Fibroblast of lung (primary cell): ENCODE results near the gene DAZ3. TPM values are rescaled to one million over a fixed set of nuclear protein-coding genes. Genes with fewer than 3 reads are reported as not detected.
"Not testable (repeated sequence)": the region's sequence is repeated elsewhere in the genome, so short reads cannot be mapped to it uniquely, and the experiment has no call there.

Source experiments
- DNase-seq, 2 donors: peaks; one replicate each; pipeline versions ENCODE4 v3.0.0 to v3.0.0-alpha.2; 2010; ENCODE audit warnings: low read depth in 2 of 2
- H2AFZ ChIP-seq: 2 replicates; pipeline ENCODE4 v1.5.1; 2012; ENCODE audit warnings: low read length, control low read depth, inconsistent platforms
- H3K27ac ChIP-seq: 2 replicates; pipeline ENCODE4 v1.5.1; 2011; ENCODE audit warnings: low read length, control low read depth; ENCODE audit not compliant: insufficient read depth
- H3K27me3 ChIP-seq: 2 replicates; pipeline ENCODE4 v1.5.1; 2011; ENCODE audit warnings: mild to moderate bottlenecking, low read length; ENCODE audit not compliant: control insufficient read depth, insufficient read depth
- H3K36me3 ChIP-seq: 2 replicates; pipeline ENCODE4 v1.5.1; 2011; ENCODE audit warnings: low read length; ENCODE audit not compliant: control insufficient read depth, insufficient read depth
- H3K4me1 ChIP-seq: 2 replicates; pipeline ENCODE4 v1.5.1; 2011; ENCODE audit warnings: low read length; ENCODE audit not compliant: control insufficient read depth, insufficient read depth; ENCODE audit errors: extremely low read depth
- H3K4me2 ChIP-seq: 2 replicates; pipeline ENCODE4 v1.5.1; 2011; ENCODE audit warnings: low read length, control low read depth; ENCODE audit not compliant: insufficient read depth; ENCODE audit errors: extremely low read depth
- H3K4me3 ChIP-seq, 4 experiments: fragments of 200-600 bp in 1 of 4; sonication (generic) in 1 of 4; replicated peaks in 1 of 4; 2 replicates each; pipeline ENCODE4 v1.5.1; 2011 to 2016; ENCODE audit warnings: low read length in 4 of 4, low read depth in 3 of 4, mild to moderate bottlenecking in 3 of 4, control low read depth in 2 of 4, inconsistent platforms in 1 of 4, mixed read lengths in 1 of 4; ENCODE audit not compliant: insufficient read depth in 1 of 4; ENCODE audit errors: control extremely low read depth in 1 of 4
- H3K79me2 ChIP-seq: 2 replicates; pipeline ENCODE4 v1.5.1; 2012; ENCODE audit warnings: mild to moderate bottlenecking, low read length, inconsistent platforms; ENCODE audit not compliant: control insufficient read depth, insufficient read depth
- H3K9ac ChIP-seq: 2 replicates; pipeline ENCODE4 v1.5.1; 2011; ENCODE audit warnings: mild to moderate bottlenecking, low read length, control low read depth; ENCODE audit not compliant: insufficient read depth
- H3K9me3 ChIP-seq: 2 replicates; pipeline ENCODE4 v1.5.1; 2012; ENCODE audit warnings: low read depth, low read length; ENCODE audit not compliant: control insufficient read depth, insufficient read depth
- H4K20me1 ChIP-seq: 2 replicates; pipeline ENCODE4 v1.5.1; 2011; ENCODE audit warnings: low read length; ENCODE audit not compliant: control insufficient read depth, insufficient read depth; ENCODE audit errors: extremely low read depth
- polyA minus RNA-seq: library from RNA; depleted of rRNA, polyadenylated mRNA; stranded (reverse); fragments of >200 nt; gene quantifications from 2 replicates; pipeline ENCODE4 v1.2.3, GENCODE V29; 2011; ENCODE audit warnings: low replicate concordance
- polyA plus RNA-seq, 2 donors: library from polyadenylated mRNA; depleted of rRNA in 1 of 2; stranded (reverse) in 1 of 2; unstranded in 1 of 2; fragments of >200 nt; gene quantifications; 2 replicates each; pipeline ENCODE4 v1.2.1, GENCODE V29; 2011 to 2012; ENCODE audit warnings: missing spikeins in 1 of 2
- total RNA-seq: library from RNA; depleted of rRNA; stranded (reverse); fragments of >200 nt; gene quantifications from 2 replicates; pipeline ENCODE4 v1.2.1, GENCODE V29; 2014

DAZ3 gene, protein sequence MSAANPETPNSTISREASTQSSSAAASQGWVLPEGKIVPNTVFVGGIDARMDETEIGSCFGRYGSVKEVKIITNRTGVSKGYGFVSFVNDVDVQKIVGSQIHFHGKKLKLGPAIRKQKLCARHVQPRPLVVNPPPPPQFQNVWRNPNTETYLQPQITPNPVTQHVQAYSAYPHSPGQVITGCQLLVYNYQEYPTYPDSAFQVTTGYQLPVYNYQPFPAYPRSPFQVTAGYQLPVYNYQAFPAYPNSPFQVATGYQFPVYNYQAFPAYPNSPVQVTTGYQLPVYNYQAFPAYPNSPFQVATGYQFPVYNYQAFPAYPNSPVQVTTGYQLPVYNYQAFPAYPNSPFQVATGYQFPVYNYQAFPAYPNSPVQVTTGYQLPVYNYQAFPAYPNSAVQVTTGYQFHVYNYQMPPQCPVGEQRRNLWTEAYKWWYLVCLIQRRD
- total RNA-seq: not detected in 2 replicates
- polyA plus RNA-seq: not detected in 2 replicates
- not detected in 2 replicates for polyA plus RNA-seq (2012)
- polyA minus RNA-seq: not detected in 2 replicates

DNA sequence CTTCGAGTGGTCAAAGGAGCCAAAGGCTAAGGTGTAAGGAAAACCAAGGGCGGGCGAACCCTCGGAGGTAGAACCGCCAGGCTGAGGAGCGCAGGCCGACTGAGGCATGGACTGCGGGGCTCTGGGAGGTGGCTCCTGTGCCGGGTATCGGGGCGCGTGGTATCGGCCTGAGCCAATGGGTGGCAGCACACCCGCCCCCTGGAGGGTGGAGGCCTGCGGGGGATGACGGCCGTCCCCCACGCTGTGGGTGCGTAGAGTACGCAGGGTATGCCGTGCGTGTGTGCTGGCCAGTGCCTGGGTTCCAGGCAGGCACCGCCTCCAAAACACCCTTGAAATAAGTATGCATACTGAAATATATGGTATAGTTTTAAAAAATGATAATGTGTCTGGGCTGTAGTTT is at the start of gene DAZ3:
Gene DAZ3, minus strand, starts transcription at position 101 of the 400 bp plus-strand sequence. CDS start 208 bp downstream, outside the sequence.
- H3K79me2 ChIP-seq, DNase-seq, H3K4me2 ChIP-seq, H3K9me3 ChIP-seq, H2AFZ ChIP-seq, H3K36me3 ChIP-seq, H3K27me3 ChIP-seq, H3K9ac ChIP-seq, H3K4me1 ChIP-seq, H3K4me3 ChIP-seq, H4K20me1 ChIP-seq, H3K27ac ChIP-seq: not testable (repeated sequence)

DNA sequence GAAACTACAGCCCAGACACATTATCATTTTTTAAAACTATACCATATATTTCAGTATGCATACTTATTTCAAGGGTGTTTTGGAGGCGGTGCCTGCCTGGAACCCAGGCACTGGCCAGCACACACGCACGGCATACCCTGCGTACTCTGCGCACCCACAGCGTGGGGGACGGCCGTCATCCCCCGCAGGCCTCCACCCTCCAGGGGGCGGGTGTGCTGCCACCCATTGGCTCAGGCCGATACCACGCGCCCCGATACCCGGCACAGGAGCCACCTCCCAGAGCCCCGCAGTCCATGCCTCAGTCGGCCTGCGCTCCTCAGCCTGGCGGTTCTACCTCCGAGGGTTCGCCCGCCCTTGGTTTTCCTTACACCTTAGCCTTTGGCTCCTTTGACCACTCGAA is 20.4 kb upstream of the DAZ3 start, which contains the start of gene DAZ4:
Gene DAZ4, plus strand, starts transcription at position 301 of the 400 bp plus-strand sequence. CDS start 208 bp downstream, outside the sequence.
- H3K79me2 ChIP-seq, H3K27me3 ChIP-seq, H3K36me3 ChIP-seq, DNase-seq, H3K27ac ChIP-seq, H3K4me2 ChIP-seq, H3K9me3 ChIP-seq, H3K4me1 ChIP-seq, H3K9ac ChIP-seq, H2AFZ ChIP-seq, H3K4me3 ChIP-seq, H4K20me1 ChIP-seq: not testable (repeated sequence)

DNA sequence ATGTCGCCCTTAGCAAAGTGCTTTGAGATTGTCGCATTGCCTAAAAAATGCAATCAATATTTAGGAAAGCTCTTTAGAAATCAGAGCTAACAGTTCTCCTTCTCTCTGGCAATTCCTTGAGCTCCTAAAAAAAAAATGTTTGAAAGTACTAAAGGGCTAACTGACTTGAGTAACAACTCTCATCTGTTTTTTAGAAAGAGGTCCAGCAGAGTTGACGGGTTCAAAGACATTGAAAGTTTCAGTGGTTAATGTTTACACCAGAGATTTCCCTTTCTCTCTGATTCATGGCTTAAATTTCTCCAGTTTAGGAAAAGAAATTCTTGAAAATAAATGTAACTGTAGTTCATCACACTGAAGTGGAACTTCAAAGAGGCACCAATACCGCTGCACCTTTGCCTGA is 11.9 kb upstream of the DAZ3 start:
- H3K36me3 ChIP-seq, H3K4me3 ChIP-seq, H3K4me2 ChIP-seq, DNase-seq, H2AFZ ChIP-seq, H3K9ac ChIP-seq, H3K27me3 ChIP-seq, H3K79me2 ChIP-seq, H3K9me3 ChIP-seq, H3K27ac ChIP-seq, H3K4me1 ChIP-seq, H4K20me1 ChIP-seq: not testable (repeated sequence)

DNA sequence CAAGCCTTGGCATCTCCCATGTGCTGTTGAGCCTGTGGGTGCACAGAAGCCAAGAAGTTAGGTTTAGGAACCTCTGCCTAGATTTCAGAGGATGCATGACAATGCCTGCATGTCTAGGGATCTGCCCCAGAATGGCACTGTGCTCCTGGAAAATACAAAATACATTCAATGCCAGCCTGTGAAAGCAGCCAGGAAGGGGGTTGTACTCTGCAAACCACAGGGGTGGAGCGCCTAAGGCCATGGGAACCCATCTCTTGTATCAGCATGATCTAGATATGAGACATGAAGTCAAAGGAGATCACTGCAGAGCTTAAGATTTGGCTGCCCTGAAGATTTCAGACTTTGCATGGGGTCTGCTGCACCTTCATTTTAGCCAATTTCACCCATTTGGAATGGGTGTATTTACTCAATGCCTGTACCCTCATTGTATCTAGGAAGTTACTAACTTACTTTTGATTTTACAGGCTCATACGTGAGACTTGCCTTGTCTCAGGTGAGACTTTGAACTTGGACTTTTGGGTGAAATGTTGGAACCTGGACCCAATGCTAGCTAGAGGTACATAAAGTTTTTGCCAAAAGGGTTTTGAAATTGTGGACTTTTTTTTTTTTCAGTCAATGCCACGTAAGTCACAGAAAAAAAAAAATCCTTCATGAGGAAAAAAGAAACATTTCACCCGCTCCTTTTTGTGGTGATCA is 11.1 kb upstream of the DAZ3 start:
- H3K9ac ChIP-seq, H3K4me3 ChIP-seq, H3K9me3 ChIP-seq, DNase-seq, H3K4me2 ChIP-seq, H3K79me2 ChIP-seq, H3K27me3 ChIP-seq, H3K36me3 ChIP-seq, H4K20me1 ChIP-seq, H2AFZ ChIP-seq, H3K4me1 ChIP-seq, H3K27ac ChIP-seq: not testable (repeated sequence)

DNA sequence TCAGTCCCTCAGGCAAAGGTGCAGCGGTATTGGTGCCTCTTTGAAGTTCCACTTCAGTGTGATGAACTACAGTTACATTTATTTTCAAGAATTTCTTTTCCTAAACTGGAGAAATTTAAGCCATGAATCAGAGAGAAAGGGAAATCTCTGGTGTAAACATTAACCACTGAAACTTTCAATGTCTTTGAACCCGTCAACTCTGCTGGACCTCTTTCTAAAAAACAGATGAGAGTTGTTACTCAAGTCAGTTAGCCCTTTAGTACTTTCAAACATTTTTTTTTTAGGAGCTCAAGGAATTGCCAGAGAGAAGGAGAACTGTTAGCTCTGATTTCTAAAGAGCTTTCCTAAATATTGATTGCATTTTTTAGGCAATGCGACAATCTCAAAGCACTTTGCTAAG is 8.6 kb upstream of the DAZ3 start:
- not testable (repeated sequence) for H2AFZ ChIP-seq, H3K79me2 ChIP-seq, H3K4me1 ChIP-seq, H3K9ac ChIP-seq, DNase-seq, H3K36me3 ChIP-seq, H3K27me3 ChIP-seq, H3K4me2 ChIP-seq, H3K4me3 ChIP-seq, H4K20me1 ChIP-seq, H3K9me3 ChIP-seq, H3K27ac ChIP-seq
